Measurements from ENCODE around the gene BMP7. TPM values are rescaled to one million over a fixed set of nuclear protein-coding genes. Genes with fewer than 3 reads are reported as not detected.

Gene BMP7
- total and polyA plus RNA-seq, 9 of the 15 experiments (the other 6 are each of a cell fraction or from before 2014, with no cell fraction given), result 0.18 TPM; not detected in 8

DNA sequence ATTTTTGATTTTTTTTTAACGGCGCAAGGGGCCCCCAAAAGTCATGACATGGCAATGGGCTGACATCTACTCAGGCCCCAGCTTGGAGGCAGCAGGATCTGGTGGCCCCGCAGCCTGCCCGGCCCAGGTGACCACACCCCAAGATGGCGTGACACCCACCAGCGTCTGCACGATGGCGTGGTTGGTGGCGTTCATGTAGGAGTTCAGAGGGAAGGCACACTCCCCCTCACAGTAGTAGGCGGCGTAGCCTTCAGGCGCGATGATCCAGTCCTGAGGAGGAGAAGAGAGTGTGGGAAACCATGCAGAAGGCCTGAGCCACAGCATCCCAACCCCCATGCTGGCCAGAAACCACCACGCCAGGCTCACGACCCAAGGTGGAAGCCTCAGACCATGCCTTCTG lies 93.4 kb downstream of the BMP7 start:
- no peak for FAIRE-seq
- CTCF ChIA-PET (ENCODE audit: low intra/inter-chr PET ratio), result no interaction called here
- H3K36me3 ChIP-seq (ENCODE audit: control insufficient read depth, insufficient read depth, low read length), result no peaks in the 10 kb centered on the region

More for the DNA sequence above, 93.4 kb downstream of the BMP7 start:
- in situ Hi-C loops (cut with MboI), result no loop called here
- POLR2A ChIA-PET, result no interaction called here
- Histone ChIP-seq H2AFZ (ENCODE audit: low read depth, low read length) (no peak overlapping the region), H3K9me3 (replicated peaks; ENCODE audit: control insufficient read depth, insufficient read depth, low read depth, low read length) (no peaks in the 10 kb centered on the region), H3K4me1 (replicated peaks in 1 of 2; ENCODE audit: control insufficient read depth in 2 of 2, insufficient read depth in 2 of 2, low read length in 2 of 2) (peaks cover 0 to 7% of the 10 kb centered on the region in 2 experiments; a peak in 2 of 5 replicates), H3K79me2 (ENCODE audit: control insufficient read depth, insufficient read depth, low read length) (no peaks in the 10 kb centered on the region), H3K27ac (ENCODE audit: extremely low read depth, low read depth, low read length) (no peak overlapping the region), H3K4me2 (ENCODE audit: insufficient read depth, low read length) (no peak overlapping the region), H3K9me1 (ENCODE audit: control insufficient read depth, insufficient read depth, low read length) (no peaks in the 10 kb centered on the region), H4K20me1 (replicated peaks; ENCODE audit: control insufficient read depth, insufficient read depth, low read length) (no peaks in the 10 kb centered on the region), H3K4me3 (no peak overlapping the region), H3K9ac (ENCODE audit: insufficient read depth in 1 of 2, low read depth in 2 of 2, low read length in 2 of 2) (no peak overlapping the region), H3K27me3 (ENCODE audit: control insufficient read depth in 2 of 2, insufficient read depth in 2 of 2, low read length in 2 of 2) (peaks cover 12 to 47% of the 10 kb centered on the region in 2 experiments; a peak in 4 of 5 replicates)
- intact Hi-C loops (cut with micrococcal nuclease), result no loop called here
- BruUV-seq (replicated peaks), result no TSS peak
- under 1% methylated on average over 15 of the region's 15 CpGs for WGBS (ENCODE audit: insufficient coverage, low coverage, missing lambda C conversion rate)
- DNase-seq (ENCODE audit: extremely low read depth in 1 of 4, low spot score in 3 of 4), result no peak
- ATAC-seq, result peak; percentile 50; the same call in 1 of the 3 replicates
- no peak for TF ChIP-seq NELFE (IDR thresholded peaks at IDR 0.05; ENCODE audit: insufficient read depth, insufficient read length)
- TF ChIP-seq EWSR1 (IDR thresholded peaks at IDR 0.05; ENCODE audit: borderline replicate concordance, low read depth, partially characterized antibody), result peak; percentile 7
- TF ChIP-seq, protein P1, sequence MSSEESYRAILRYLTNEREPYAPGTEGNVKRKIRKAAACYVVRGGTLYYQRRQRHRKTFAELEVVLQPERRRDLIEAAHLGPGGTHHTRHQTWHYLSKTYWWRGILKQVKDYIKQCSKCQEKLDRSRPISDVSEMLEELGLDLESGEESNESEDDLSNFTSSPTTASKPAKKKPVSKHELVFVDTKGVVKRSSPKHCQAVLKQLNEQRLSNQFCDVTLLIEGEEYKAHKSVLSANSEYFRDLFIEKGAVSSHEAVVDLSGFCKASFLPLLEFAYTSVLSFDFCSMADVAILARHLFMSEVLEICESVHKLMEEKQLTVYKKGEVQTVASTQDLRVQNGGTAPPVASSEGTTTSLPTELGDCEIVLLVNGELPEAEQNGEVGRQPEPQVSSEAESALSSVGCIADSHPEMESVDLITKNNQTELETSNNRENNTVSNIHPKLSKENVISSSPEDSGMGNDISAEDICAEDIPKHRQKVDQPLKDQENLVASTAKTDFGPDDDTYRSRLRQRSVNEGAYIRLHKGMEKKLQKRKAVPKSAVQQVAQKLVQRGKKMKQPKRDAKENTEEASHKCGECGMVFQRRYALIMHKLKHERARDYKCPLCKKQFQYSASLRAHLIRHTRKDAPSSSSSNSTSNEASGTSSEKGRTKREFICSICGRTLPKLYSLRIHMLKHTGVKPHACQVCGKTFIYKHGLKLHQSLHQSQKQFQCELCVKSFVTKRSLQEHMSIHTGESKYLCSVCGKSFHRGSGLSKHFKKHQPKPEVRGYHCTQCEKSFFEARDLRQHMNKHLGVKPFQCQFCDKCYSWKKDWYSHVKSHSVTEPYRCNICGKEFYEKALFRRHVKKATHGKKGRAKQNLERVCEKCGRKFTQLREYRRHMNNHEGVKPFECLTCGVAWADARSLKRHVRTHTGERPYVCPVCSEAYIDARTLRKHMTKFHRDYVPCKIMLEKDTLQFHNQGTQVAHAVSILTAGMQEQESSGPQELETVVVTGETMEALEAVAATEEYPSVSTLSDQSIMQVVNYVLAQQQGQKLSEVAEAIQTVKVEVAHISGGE (CRISPR knock-in tag; IDR thresholded peaks at IDR 0.05), result peak in 1 of 3 experiments; percentile 92; a peak in 2 of 6 replicates
- no peak for TF ChIP-seq TGIF2 (CRISPR knock-in tag; IDR thresholded peaks at IDR 0.05)
- no peak for TF ChIP-seq CBFA2T2 (conservative IDR thresholded peaks at IDR 0.05)

Measured in K562 (cell line).